Stimulated activated CD8-positive, alpha-beta memory T cell treated with anti-CD3 and anti-CD28 coated beads, Interleukin-12 subunit alpha, Interleukin-12 subunit beta, amount 100 ng/mL, for 24 hours (primary cell): ENCODE measurements around the gene ZBTB46.

Experiments used
- DNase-seq: peaks from one replicate; pipeline ENCODE4 v3.0.0-alpha.2; 2020; ENCODE audit errors: extremely low read depth

Gene ZBTB46

GRCh38 chr20:63767456-63767855 is 63.6 kb downstream of the ZBTB46 start:
- DNase-seq, result no peak

GRCh38 chr20:63766695-63767426 is 64.2 kb downstream of the ZBTB46 start:
- no peak for DNase-seq

- DNase-seq, result no peak
Measured at GRCh38 chr20:63765902-63766301, 65.2 kb downstream of the ZBTB46 start.

- DNase-seq, result no peak
Measured at GRCh38 chr20:63765082-63765873, 65.8 kb downstream of the ZBTB46 start.

- no peak for DNase-seq
Measured at GRCh38 chr20:63759377-63759901, 71.6 kb downstream of the ZBTB46 start.

GRCh38 chr20:63758152-63758551 is 72.9 kb downstream of the ZBTB46 start:
- DNase-seq, result no peak

- no peak for DNase-seq
Measured at GRCh38 chr20:63756648-63756991, 74.4 kb downstream of the ZBTB46 start.

GRCh38 chr20:63755933-63756647 is 75.0 kb downstream of the ZBTB46 start:
- DNase-seq, result no peak

- no peak for DNase-seq
Measured at GRCh38 chr20:63754008-63754407, 77.1 kb downstream of the ZBTB46 start.

GRCh38 chr20:63753381-63753780 is 77.7 kb downstream of the ZBTB46 start:
- DNase-seq, result no peak

- no peak for DNase-seq
Measured at GRCh38 chr20:63752411-63753101, 78.5 kb downstream of the ZBTB46 start.

GRCh38 chr20:63751471-63752271 is 79.4 kb downstream of the ZBTB46 start:
- DNase-seq, result no peak

- DNase-seq, result no peak
Measured at GRCh38 chr20:63750807-63751470, 80.1 kb downstream of the ZBTB46 start.

- DNase-seq, result no peak
Measured at GRCh38 chr20:63749597-63750508, 81.2 kb downstream of the ZBTB46 start.

GRCh38 chr20:63748934-63749270 is 82.2 kb downstream of the ZBTB46 start:
- no peak for DNase-seq

- no peak for DNase-seq
Measured at GRCh38 chr20:63748070-63748933, 82.8 kb downstream of the ZBTB46 start.

GRCh38 chr20:63747622-63748069 is 83.4 kb downstream of the ZBTB46 start:
- no peak for DNase-seq

GRCh38 chr20:63746751-63747315 is 84.2 kb downstream of the ZBTB46 start:
- DNase-seq, result no peak
